H1 (cell line): ENCODE data around the gene SLC7A5. TPM values are rescaled to one million over a fixed set of nuclear protein-coding genes. Genes with fewer than 3 reads are reported as not detected.

Source experiments
- CHD7 ChIP-seq: fragments of 300-600 bp; sonication (generic); IDR thresholded peaks from 2 replicates; pipeline ENCODE4 v1.7.1; 2012; ENCODE audit warnings: low read length, moderate library complexity, mild to moderate bottlenecking, inconsistent platforms; ENCODE audit not compliant: insufficient replicate concordance
- CTBP2 ChIP-seq: IDR thresholded peaks from 2 replicates; pipeline ENCODE4 v1.7.0; 2011; ENCODE audit warnings: borderline replicate concordance, mild to moderate bottlenecking, moderate library complexity, mixed read lengths, low read length; ENCODE audit not compliant: insufficient read depth, insufficient read length
- EGR1 ChIP-seq: IDR thresholded peaks from 2 replicates; pipeline ENCODE4 v1.6.1; 2011; ENCODE audit warnings: low read depth, low read length, borderline replicate concordance
- JUN ChIP-seq: IDR thresholded peaks from 2 replicates; pipeline ENCODE4 v1.6.1; 2011; ENCODE audit warnings: low read depth, mild to moderate bottlenecking, improper control_type of control experiment, low read length
- MAX ChIP-seq: IDR thresholded peaks from 2 replicates; pipeline ENCODE4 v1.6.1; 2012; ENCODE audit warnings: inconsistent platforms
- PHF8 ChIP-seq: fragments of 200-600 bp; sonication (generic); conservative IDR thresholded peaks from 2 replicates; pipeline ENCODE4 v1.7.1; 2012; ENCODE audit warnings: low read depth, mild to moderate bottlenecking, inconsistent platforms, low read length, moderate library complexity
- RBBP5 ChIP-seq: IDR thresholded peaks from 2 replicates; pipeline ENCODE4 v1.7.1; 2012; ENCODE audit warnings: low read depth, mild to moderate bottlenecking, inconsistent platforms, low read length, moderate library complexity, borderline replicate concordance
- RXRA ChIP-seq: IDR thresholded peaks from 2 replicates; pipeline ENCODE4 v1.6.1; 2011; ENCODE audit warnings: low read depth, mild to moderate bottlenecking, low read length, moderate library complexity; ENCODE audit not compliant: insufficient read depth
- SIRT6 ChIP-seq: IDR thresholded peaks from one replicate; pipeline ENCODE4 v1.7.1; 2012; ENCODE audit warnings: low read length, inconsistent platforms
- SUZ12 ChIP-seq: fragments of 200-600 bp; sonication (generic); IDR thresholded peaks from 2 replicates; pipeline ENCODE4 v1.6.1; 2012; ENCODE audit warnings: mild to moderate bottlenecking, inconsistent platforms, low read length, moderate library complexity, mixed read lengths
- polyA plus RNA-seq, 7 experiments: library from polyadenylated mRNA; depleted of rRNA in 3 of 7; stranded (reverse) in 5 of 7; unstranded in 2 of 7; fragments of >200 nt in 5 of 7; fragments of 200-250 nt in 2 of 7; gene quantifications; 1 replicate in 5 of 7; 2 replicates in 1 of 7; 4 replicates in 1 of 7; pipeline versions ENCODE4 v1.2.1 to v1.2.3, GENCODE V29; 2011 to 2013; ENCODE audit warnings: missing spikeins in 2 of 7, mixed read lengths in 2 of 7
- total RNA-seq: library from RNA; stranded (reverse); fragmentation: NEBNext Ultra II Directional; extraction: Animal tissue kit (Norgen Biotek cat#: 25700); gene quantifications from 2 replicates; pipeline ENCODE4 v1.2.1, GENCODE V29; 2021
- TF ChIP-seq, protein P1 (sequence below): IDR thresholded peaks from 2 replicates; pipeline ENCODE4 v1.6.1; 2012; ENCODE audit warnings: inconsistent platforms

Gene SLC7A5
- total and polyA plus RNA-seq, 2 of the 8 experiments (the other 6 are each of a cell fraction or from before 2014, with no cell fraction given): 68.2 to 341 TPM

DNA sequence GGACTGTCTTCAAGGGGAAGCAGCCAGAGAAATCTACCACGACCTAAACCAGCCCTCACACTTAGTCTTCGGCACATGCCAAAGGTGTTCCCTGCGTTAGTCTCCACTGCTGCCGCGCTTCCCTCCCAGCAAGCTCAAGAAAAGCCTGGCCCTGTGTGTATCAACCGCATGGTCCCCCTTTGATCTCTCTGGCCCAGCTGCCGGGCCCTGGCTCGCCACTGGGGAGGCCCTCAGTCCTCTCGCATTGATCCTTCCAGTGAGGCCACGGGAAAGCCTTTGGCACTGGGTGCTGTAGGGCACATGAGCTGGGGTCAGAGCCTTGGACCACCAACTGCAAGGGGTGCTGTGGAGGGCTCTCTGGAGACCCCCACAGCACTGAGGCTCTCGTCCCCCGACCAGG is 74.0 kb downstream of the SLC7A5 start (continued):
- TF ChIP-seq CHD7 (no peak), EGR1 (no peak), PHF8 (no peak), JUN (no peak), SIRT6 (no peak), RBBP5 (no peak), SUZ12 (no peak), RXRA (no peak), MAX (0 out of 2 replicates have a peak, but pooled peaks have one; percentile 30), CTBP2 (no peak)
- TF ChIP-seq, protein P1, sequence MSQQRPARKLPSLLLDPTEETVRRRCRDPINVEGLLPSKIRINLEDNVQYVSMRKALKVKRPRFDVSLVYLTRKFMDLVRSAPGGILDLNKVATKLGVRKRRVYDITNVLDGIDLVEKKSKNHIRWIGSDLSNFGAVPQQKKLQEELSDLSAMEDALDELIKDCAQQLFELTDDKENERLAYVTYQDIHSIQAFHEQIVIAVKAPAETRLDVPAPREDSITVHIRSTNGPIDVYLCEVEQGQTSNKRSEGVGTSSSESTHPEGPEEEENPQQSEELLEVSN: peak; percentile 52
- TF ChIP-seq, all 59 proteins: peak for 2
